ENCODE measurements around the gene APOC3. TPM values are rescaled to one million over a fixed set of nuclear protein-coding genes. Genes with fewer than 3 reads are reported as not detected.

The APOC3 gene
- total RNA-seq, 1 experiment from 2014 or later = 3.5 TPM

DNA sequence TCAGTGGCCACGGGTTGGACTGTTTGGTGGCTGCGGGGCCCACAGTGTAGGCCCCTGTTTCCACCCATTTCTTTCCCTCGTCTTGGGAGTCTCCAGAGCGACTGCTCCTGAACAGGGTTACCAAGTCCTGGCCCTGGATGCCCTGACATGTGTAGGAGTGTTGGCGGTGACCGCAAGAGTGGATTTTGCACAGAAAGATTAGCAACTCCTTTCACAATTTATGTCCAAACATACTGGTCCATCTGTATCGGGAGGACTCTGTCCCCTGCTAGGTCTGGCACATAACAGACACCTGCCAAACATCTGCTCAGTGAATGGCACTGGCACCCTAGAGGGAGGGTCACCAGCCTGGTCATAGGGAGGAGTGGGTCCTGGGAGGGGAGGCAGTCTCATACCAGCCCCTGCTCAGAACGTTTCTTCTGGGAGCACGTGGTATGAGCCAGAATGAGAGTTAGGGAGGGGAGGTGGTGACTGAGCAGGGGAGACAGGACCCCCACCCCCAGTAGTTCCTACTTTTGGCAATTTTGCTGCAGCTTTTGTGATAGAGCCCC lies 11.1 kb downstream of the APOC3 start:
- H3K9me3 ChIP-seq (ENCODE audit: control insufficient read depth in 1 of 2, insufficient read depth in 1 of 2, low read depth in 1 of 2, low read length in 2 of 2) = no peaks in the 10 kb centered on the region
- no peaks in the 10 kb centered on the region for H3K79me2 ChIP-seq (ENCODE audit: insufficient read depth, low read length)
- ChIA-PET CTCF (no interaction called here), RAD21 (ENCODE audit: low non-redundant PET in 1 of 2, low total read pairs in 2 of 2, uncharacterized antibody in 2 of 2, unreplicated experiment in 2 of 2) (no interaction called here), POLR2A (no interaction called here)
- peaks cover 0 to 4% of the 10 kb centered on the region in 2 experiments; a peak in 1 of 4 replicates for H3K36me3 ChIP-seq (ENCODE audit: control insufficient read depth in 1 of 2, insufficient read depth in 2 of 2, low read length in 2 of 2)
- H3K4me2 ChIP-seq (ENCODE audit: low read length) = no peak overlapping the region
- H3K9me2 ChIP-seq (ENCODE audit: insufficient read depth) = no peaks in the 10 kb centered on the region
- no peak overlapping the region for H2AFZ ChIP-seq (ENCODE audit: low read depth, low read length, poor library complexity, severe bottlenecking)
- H3K27ac ChIP-seq (ENCODE audit: low read depth, low read length) = no peak overlapping the region
- BruUV-seq (replicated peaks) = no TSS peak
- no peaks in the 10 kb centered on the region for H4K20me1 ChIP-seq (ENCODE audit: insufficient read depth)
- intact Hi-C loops (cut with micrococcal nuclease) = no loop called here
- no peak overlapping the region for H3K4me3 ChIP-seq (replicated peaks in 1 of 2; ENCODE audit: low read depth in 1 of 2, low read length in 2 of 2)
- ATAC-seq (no peak), DNase-seq (ENCODE audit: low read depth, low spot score) (no peak)
- peaks cover 3 to 8% of the 10 kb centered on the region in 2 experiments; a peak in 3 of 4 replicates for H3K4me1 ChIP-seq (ENCODE audit: control insufficient read depth in 1 of 2, insufficient read depth in 2 of 2, low read length in 2 of 2)
- no peaks in the 10 kb centered on the region for H3K27me3 ChIP-seq (ENCODE audit: insufficient read depth, low read length)
- no peak for TF ChIP-seq POLR2A (IDR thresholded peaks at IDR 0.05; ENCODE audit: borderline replicate concordance, extremely low read depth, insufficient read depth, insufficient read length)
- TF ChIP-seq, protein P1, sequence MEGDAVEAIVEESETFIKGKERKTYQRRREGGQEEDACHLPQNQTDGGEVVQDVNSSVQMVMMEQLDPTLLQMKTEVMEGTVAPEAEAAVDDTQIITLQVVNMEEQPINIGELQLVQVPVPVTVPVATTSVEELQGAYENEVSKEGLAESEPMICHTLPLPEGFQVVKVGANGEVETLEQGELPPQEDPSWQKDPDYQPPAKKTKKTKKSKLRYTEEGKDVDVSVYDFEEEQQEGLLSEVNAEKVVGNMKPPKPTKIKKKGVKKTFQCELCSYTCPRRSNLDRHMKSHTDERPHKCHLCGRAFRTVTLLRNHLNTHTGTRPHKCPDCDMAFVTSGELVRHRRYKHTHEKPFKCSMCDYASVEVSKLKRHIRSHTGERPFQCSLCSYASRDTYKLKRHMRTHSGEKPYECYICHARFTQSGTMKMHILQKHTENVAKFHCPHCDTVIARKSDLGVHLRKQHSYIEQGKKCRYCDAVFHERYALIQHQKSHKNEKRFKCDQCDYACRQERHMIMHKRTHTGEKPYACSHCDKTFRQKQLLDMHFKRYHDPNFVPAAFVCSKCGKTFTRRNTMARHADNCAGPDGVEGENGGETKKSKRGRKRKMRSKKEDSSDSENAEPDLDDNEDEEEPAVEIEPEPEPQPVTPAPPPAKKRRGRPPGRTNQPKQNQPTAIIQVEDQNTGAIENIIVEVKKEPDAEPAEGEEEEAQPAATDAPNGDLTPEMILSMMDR (IDR thresholded peaks at IDR 0.05 in 2 of 3, conservative IDR thresholded peaks at IDR 0.05 in 1 of 3; ENCODE audit: borderline replicate concordance in 1 of 3, insufficient read depth in 1 of 3, low read depth in 2 of 3, low read length in 2 of 3) = no peak
- no peak for TF ChIP-seq ZFX (IDR thresholded peaks at IDR 0.05)
- no peak for TF ChIP-seq ELF1 (IDR thresholded peaks at IDR 0.05; ENCODE audit: borderline replicate concordance, low read depth)
- TF ChIP-seq EGR1 (IDR thresholded peaks at IDR 0.05; ENCODE audit: low read depth) = no peak
- no peak for TF ChIP-seq SP1 (IDR thresholded peaks at IDR 0.05; ENCODE audit: low read depth)
- no peak for TF ChIP-seq YY1 (IDR thresholded peaks at IDR 0.05; ENCODE audit: extremely low read depth, insufficient replicate concordance, low read depth, low read length)
- TF ChIP-seq, protein P2, sequence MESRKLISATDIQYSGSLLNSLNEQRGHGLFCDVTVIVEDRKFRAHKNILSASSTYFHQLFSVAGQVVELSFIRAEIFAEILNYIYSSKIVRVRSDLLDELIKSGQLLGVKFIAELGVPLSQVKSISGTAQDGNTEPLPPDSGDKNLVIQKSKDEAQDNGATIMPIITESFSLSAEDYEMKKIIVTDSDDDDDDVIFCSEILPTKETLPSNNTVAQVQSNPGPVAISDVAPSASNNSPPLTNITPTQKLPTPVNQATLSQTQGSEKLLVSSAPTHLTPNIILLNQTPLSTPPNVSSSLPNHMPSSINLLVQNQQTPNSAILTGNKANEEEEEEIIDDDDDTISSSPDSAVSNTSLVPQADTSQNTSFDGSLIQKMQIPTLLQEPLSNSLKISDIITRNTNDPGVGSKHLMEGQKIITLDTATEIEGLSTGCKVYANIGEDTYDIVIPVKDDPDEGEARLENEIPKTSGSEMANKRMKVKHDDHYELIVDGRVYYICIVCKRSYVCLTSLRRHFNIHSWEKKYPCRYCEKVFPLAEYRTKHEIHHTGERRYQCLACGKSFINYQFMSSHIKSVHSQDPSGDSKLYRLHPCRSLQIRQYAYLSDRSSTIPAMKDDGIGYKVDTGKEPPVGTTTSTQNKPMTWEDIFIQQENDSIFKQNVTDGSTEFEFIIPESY (IDR thresholded peaks at IDR 0.05; ENCODE audit: extremely low read depth, insufficient replicate concordance, low read length) = no peak
- TF ChIP-seq EZH2phosphoT487 (IDR thresholded peaks at IDR 0.05; ENCODE audit: borderline replicate concordance) = no peak
- no peak for TF ChIP-seq POLR2AphosphoS5 (IDR thresholded peaks at IDR 0.05; ENCODE audit: low read depth, low read length)
- TF ChIP-seq EZH2 (IDR thresholded peaks at IDR 0.05) = no peak
- no peak for TF ChIP-seq REST (IDR thresholded peaks at IDR 0.05; ENCODE audit: low read depth)
- no peak for TF ChIP-seq CBX3 (IDR thresholded peaks at IDR 0.05; ENCODE audit: low read depth)
- TF ChIP-seq MAX (IDR thresholded peaks at IDR 0.05) = no peak
- no peak for TF ChIP-seq CEBPB (IDR thresholded peaks at IDR 0.05; ENCODE audit: low read depth)
- H3K9ac ChIP-seq (ENCODE audit: low read length) = no peak overlapping the region

All from HCT116 (cell line).